Trophoblast cell (in vitro differentiated cells and primary cell): Measurements from ENCODE around the gene RAD54L.
"Not testable (repeated sequence)": the region's sequence is repeated elsewhere in the genome, so short reads cannot be mapped to it uniquely, and the experiment has no call there.

ENCODE experiments used
- DNase-seq, 2 donors: peaks; one replicate each; pipeline ENCODE4 v3.0.0-alpha.2; 2016
- H2AFZ ChIP-seq: 2 replicates; pipeline ENCODE4 v1.6.1; 2013; ENCODE audit warnings: low read length, moderate library complexity, mild to moderate bottlenecking; ENCODE audit not compliant: insufficient read depth, poor library complexity
- H2AK5ac ChIP-seq: 2 replicates; pipeline ENCODE4 v1.6.1; 2013; ENCODE audit warnings: mild to moderate bottlenecking, low read length
- H2BK120ac ChIP-seq: 2 replicates; pipeline ENCODE4 v1.6.1; 2013; ENCODE audit warnings: low read length, mild to moderate bottlenecking, moderate library complexity; ENCODE audit not compliant: insufficient read depth, poor library complexity
- H2BK12ac ChIP-seq: 2 replicates; pipeline ENCODE4 v1.6.1; 2013; ENCODE audit warnings: mild to moderate bottlenecking, low read length, moderate library complexity
- H2BK5ac ChIP-seq: 2 replicates; pipeline ENCODE4 v1.6.1; 2013; ENCODE audit warnings: low read length, low read depth, moderate library complexity, mild to moderate bottlenecking; ENCODE audit not compliant: poor library complexity
- H3K14ac ChIP-seq: 2 replicates; pipeline ENCODE4 v1.6.1; 2013; ENCODE audit warnings: mild to moderate bottlenecking, low read length
- H3K18ac ChIP-seq: 2 replicates; pipeline ENCODE4 v1.6.1; 2013; ENCODE audit warnings: mild to moderate bottlenecking, low read length
- H3K23ac ChIP-seq: 2 replicates; pipeline ENCODE4 v1.6.1; 2013; ENCODE audit warnings: low read length
- H3K27ac ChIP-seq: 2 replicates; pipeline ENCODE4 v1.5.1; 2013; ENCODE audit warnings: low read depth, mild to moderate bottlenecking, inconsistent platforms, low read length, moderate library complexity
- H3K27me3 ChIP-seq: 2 replicates; pipeline ENCODE4 v1.6.1; 2013; ENCODE audit warnings: inconsistent platforms, mild to moderate bottlenecking, low read length, moderate library complexity; ENCODE audit not compliant: insufficient read depth
- H3K36me3 ChIP-seq, 2 experiments: 1 replicate in 1 of 2; 2 replicates in 1 of 2; pipeline ENCODE4 v1.6.1; 2013; ENCODE audit warnings: low read length in 2 of 2, mild to moderate bottlenecking in 2 of 2, moderate library complexity in 1 of 2; ENCODE audit not compliant: insufficient read depth in 2 of 2, control insufficient read depth in 1 of 2
- H3K4ac ChIP-seq: 2 replicates; pipeline ENCODE4 v1.6.1; 2013; ENCODE audit warnings: low read depth, mild to moderate bottlenecking, low read length, moderate library complexity
- H3K4me1 ChIP-seq, 2 experiments: 1 replicate in 1 of 2; 2 replicates in 1 of 2; pipeline ENCODE4 v1.6.1; 2013; ENCODE audit warnings: low read length in 2 of 2, mild to moderate bottlenecking in 2 of 2, moderate library complexity in 1 of 2; ENCODE audit not compliant: insufficient read depth in 2 of 2, control insufficient read depth in 1 of 2
- H3K4me2 ChIP-seq: 2 replicates; pipeline ENCODE4 v1.6.1; 2013; ENCODE audit warnings: inconsistent platforms, mild to moderate bottlenecking, low read length, moderate library complexity
- H3K4me3 ChIP-seq: 2 replicates; pipeline ENCODE4 v1.5.1; 2013; ENCODE audit warnings: mild to moderate bottlenecking, low read depth, low read length, inconsistent platforms
- H3K79me1 ChIP-seq: one replicate; pipeline ENCODE4 v1.6.1; 2013; ENCODE audit warnings: low read length
- H3K79me2 ChIP-seq: 2 replicates; pipeline ENCODE4 v1.6.1; 2013; ENCODE audit warnings: low read length, mild to moderate bottlenecking; ENCODE audit not compliant: control insufficient read depth, insufficient read depth, poor library complexity
- H3K9ac ChIP-seq: 2 replicates; pipeline ENCODE4 v1.6.1; 2013; ENCODE audit warnings: mild to moderate bottlenecking, low read length
- H3K9me3 ChIP-seq: 2 replicates; pipeline ENCODE4 v1.6.1; 2013; ENCODE audit warnings: low read depth, mild to moderate bottlenecking, control low read depth, inconsistent platforms, low read length; ENCODE audit not compliant: insufficient read depth
- H4K12ac ChIP-seq: 2 replicates; pipeline ENCODE4 v1.6.1; 2013; ENCODE audit warnings: low read depth, mild to moderate bottlenecking, low read length, moderate library complexity
- H4K8ac ChIP-seq: 2 replicates; pipeline ENCODE4 v1.6.1; 2013; ENCODE audit warnings: low read depth, mild to moderate bottlenecking, low read length, moderate library complexity
- H4K91ac ChIP-seq: one replicate; pipeline ENCODE4 v1.6.1; 2013; ENCODE audit warnings: low read depth, mild to moderate bottlenecking, low read length, moderate library complexity
- WGBS: extraction: QIAGEN DNeasy Blood & Tissue Kit; methylation state at CpG from one replicate; pipeline ENCODE4 v1.1.7; 2013; ENCODE audit warnings: missing lambda C conversion rate; ENCODE audit not compliant: insufficient read length, insufficient coverage; ENCODE audit errors: extremely low coverage; 5-methylcytosine and 5-hydroxymethylcytosine counted together

The RAD54L gene

DNA sequence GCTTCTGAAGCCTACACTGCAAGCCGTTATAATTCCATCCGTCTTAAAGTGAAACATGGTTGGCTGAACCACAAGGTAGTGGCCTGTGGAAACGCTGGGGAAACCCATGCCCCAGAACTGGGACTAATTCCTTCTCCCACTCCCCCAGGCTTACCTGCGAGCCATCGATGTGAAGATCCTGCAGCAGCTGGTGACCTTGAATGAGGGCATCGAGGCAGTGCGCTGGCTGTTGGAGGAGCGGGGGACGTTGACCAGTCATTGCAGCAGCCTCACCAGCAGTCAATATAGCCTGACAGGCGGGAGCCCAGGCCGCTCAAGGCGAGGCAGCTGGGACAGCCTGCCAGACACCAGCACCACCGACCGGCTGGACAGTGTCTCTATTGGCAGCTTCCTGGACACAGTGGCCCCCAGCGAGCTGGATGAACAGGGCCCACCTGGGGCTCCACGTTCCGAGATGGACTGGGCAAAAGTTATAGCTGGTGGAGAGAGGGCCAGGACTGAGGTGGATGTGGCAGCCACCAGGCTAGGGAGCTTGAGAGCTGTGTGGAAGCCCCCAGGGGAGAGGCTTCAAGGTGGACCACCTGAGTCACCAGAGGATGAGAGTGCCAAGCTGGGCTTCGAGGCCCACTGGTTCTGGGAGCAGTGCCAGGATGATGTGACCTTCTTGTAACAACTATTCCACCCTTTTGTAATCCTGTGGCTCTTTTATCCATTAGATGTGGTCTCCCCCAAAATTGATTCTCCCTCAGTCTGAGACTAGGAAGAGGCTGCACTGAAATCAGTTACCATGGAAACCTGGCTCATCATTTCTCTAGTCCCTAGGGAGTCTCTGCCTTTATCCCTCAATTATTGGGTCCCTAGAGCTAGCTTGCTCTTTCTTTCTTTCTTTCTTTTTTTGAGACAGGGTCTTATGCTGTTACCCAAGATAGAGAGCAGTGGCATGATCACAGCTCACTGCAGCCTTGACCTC, 27.7 kb upstream of the RAD54L start:
- Histone ChIP-seq H3K23ac (no peak overlapping the region), H3K14ac (no peak overlapping the region), H4K8ac (no peak overlapping the region), H3K18ac (no peak overlapping the region), H3K9ac (no peak overlapping the region), H3K4me3 (no peak overlapping the region), H3K9me3 (no peaks in the 10 kb centered on the region), H2AK5ac (no peak overlapping the region), H3K27ac (no peak overlapping the region), H2BK12ac (no peak overlapping the region), H4K91ac (no peak overlapping the region), H3K4me1 (no peaks in the 10 kb centered on the region), H3K4me2 (no peak overlapping the region), H3K4ac (no peak overlapping the region), H3K36me3 (no peaks in the 10 kb centered on the region), H4K12ac (no peak overlapping the region), H2AFZ (no peak overlapping the region), H3K79me2 (no peaks in the 10 kb centered on the region), H2BK120ac (no peak overlapping the region), H3K79me1 (no peaks in the 10 kb centered on the region), H3K27me3 (no peaks in the 10 kb centered on the region), H2BK5ac (no peak overlapping the region)
- DNase-seq = no peak
- no CpG with 5 or more reads among the region's 18 CpGs for WGBS

DNA sequence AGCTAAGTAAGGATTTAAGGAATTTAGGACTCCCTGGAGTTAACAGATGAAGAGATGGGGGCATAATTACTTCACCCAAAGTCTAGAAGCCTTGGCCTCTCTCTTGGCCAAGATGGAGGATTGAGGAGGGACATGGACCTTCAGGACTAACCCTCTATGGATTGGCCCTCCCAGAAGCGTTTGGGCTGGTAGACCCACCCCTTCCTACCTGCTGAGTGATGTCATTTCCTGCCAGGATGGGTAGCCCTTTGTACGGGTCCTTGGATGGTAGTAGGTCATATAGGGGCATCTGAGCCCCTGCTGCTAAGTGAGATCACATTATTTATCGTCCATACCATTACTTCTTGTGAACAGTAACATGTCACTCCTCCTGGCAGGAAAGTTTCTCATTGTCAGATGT, 26.8 kb upstream of the RAD54L start:
- Histone ChIP-seq H3K4me2 (no peak overlapping the region), H3K14ac (no peak overlapping the region), H4K91ac (no peak overlapping the region), H3K79me1 (no peaks in the 10 kb centered on the region), H2BK12ac (no peak overlapping the region), H3K27ac (no peak overlapping the region), H3K9ac (no peak overlapping the region), H3K4me3 (no peak overlapping the region), H4K8ac (no peak overlapping the region), H3K9me3 (no peaks in the 10 kb centered on the region), H3K4ac (no peak overlapping the region), H2BK120ac (no peak overlapping the region), H3K18ac (no peak overlapping the region), H3K79me2 (no peaks in the 10 kb centered on the region), H3K27me3 (no peaks in the 10 kb centered on the region), H3K36me3 (no peaks in the 10 kb centered on the region), H4K12ac (no peak overlapping the region), H3K23ac (no peak overlapping the region), H2AFZ (no peak overlapping the region), H3K4me1 (no peaks in the 10 kb centered on the region), H2AK5ac (no peak overlapping the region), H2BK5ac (no peak overlapping the region)
- WGBS = no CpG with 5 or more reads among the region's 3 CpGs
- DNase-seq = no peak

DNA sequence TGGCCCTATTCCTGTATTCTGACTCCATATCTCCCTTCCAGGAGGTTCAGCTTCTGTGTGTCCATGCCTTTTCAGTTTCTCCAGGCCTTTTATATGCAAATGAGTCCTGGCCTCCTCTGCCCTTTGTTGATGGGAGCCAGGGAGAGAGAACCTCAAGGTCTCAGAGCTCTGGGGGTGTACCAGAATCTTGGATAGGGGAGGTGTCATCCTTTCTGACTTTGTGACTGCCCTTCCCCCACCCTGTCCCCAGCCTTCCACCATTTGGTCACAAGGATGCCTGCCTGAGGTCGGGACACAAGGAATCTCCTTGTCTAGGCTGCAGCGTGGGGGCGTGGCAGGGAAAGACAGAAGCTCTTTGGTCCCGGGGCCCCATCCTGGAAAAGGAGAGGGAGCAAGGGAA, 25.8 kb upstream of the RAD54L start:
- H3K23ac ChIP-seq = no peak overlapping the region

DNA sequence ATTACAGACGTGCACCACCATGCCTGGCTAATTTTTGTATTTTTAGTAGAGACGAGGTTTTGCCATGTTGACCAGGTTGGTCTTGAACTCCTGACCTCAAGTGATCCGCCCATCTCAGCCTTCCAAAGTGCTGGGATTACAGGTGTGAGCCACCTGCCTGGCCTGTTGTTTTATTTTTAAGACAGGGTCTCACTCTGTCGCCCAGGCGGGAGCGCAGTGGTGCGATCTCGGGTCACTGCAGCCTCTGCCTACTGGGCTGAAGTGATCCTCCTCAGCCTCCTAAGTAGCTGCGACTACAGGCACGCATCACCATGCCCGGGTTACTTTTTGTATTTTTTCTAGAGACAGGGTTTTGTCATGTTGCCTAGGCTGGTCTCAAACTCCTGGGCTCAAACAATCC, 24.5 kb upstream of the RAD54L start:
- not testable (repeated sequence) for H3K4me2 ChIP-seq, H3K14ac ChIP-seq, H2BK5ac ChIP-seq, H3K9ac ChIP-seq, H4K91ac ChIP-seq, H4K8ac ChIP-seq, H2AFZ ChIP-seq, H3K4me1 ChIP-seq, H4K12ac ChIP-seq, H3K27me3 ChIP-seq, H2AK5ac ChIP-seq, H3K23ac ChIP-seq, H3K27ac ChIP-seq, H3K79me2 ChIP-seq, H3K4me3 ChIP-seq, H3K36me3 ChIP-seq, H3K9me3 ChIP-seq, H2BK120ac ChIP-seq, H2BK12ac ChIP-seq, H3K4ac ChIP-seq, H3K18ac ChIP-seq, H3K79me1 ChIP-seq, DNase-seq
- WGBS = no CpG with 5 or more reads among the region's 11 CpGs

More for the DNA sequence above, 25.8 kb upstream of the RAD54L start:
- no peak overlapping the region for H2BK5ac ChIP-seq
- H3K79me1 ChIP-seq = no peaks in the 10 kb centered on the region
- DNase-seq = no peak
- no peak overlapping the region for H2AFZ ChIP-seq
- no peak overlapping the region for H3K9ac ChIP-seq
- no peak overlapping the region for H3K14ac ChIP-seq
- H3K4me3 ChIP-seq = no peak overlapping the region
- no peak overlapping the region for H3K4ac ChIP-seq
- H3K27me3 ChIP-seq = no peaks in the 10 kb centered on the region
- no peak overlapping the region for H2AK5ac ChIP-seq
- WGBS = no CpG with 5 or more reads among the region's 4 CpGs
- no peak overlapping the region for H2BK120ac ChIP-seq
- no peaks in the 10 kb centered on the region for H3K79me2 ChIP-seq
- no peaks in the 10 kb centered on the region for H3K36me3 ChIP-seq
- H4K8ac ChIP-seq = no peak overlapping the region
- H3K18ac ChIP-seq = no peak overlapping the region
- H3K9me3 ChIP-seq = no peaks in the 10 kb centered on the region
- no peak overlapping the region for H4K91ac ChIP-seq
- no peak overlapping the region for H4K12ac ChIP-seq
- no peak overlapping the region for H3K27ac ChIP-seq
- H2BK12ac ChIP-seq = no peak overlapping the region
- H3K4me2 ChIP-seq = no peak overlapping the region
- no peaks in the 10 kb centered on the region for H3K4me1 ChIP-seq
